ENCODE measurements around the gene POLDIP2.

Gene POLDIP2

DNA sequence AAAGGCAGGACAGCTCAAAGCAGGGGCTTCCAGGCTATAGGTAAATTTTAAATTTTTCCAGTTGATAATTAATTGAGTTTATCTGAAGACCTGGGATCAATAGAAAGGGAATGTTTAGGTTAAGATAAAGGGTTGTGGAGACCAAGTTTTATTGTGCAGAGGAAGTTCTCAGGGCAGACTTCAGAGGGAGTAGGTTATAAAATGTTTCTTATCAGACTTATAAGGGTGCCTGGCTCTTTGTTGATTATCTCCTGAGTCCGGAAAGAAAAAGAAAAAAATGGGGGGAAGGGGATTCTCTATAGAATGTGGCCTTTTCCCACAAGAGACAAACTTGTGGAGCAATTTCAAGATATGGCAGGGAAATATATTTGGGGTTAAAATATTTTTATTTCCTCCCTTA, 32.8 kb upstream of the POLDIP2 start:
- FAIRE-seq = no peak

GRCh38 chr17:28388106-28388505, 30.8 kb upstream of the POLDIP2 start:
- FAIRE-seq = no peak

DNA sequence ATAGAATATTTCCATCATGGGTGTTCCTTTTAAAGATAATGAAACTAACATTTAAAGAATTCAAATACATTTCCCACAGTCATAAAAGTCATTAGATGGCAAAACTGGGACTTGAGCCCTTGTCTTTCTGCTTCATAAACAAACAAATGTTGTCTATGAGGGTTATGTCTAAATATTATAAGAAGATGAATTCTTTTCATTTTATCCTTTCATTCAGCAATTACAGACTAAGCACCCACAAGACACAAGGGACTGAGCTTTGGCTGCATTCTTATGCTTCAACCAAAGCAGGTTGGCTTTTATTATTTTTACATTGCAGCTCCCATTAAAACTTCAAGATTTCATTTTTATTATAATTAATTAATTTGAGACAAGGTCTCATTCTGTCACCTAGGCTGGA, 29.1 kb upstream of the POLDIP2 start:
- no peak for FAIRE-seq

DNA sequence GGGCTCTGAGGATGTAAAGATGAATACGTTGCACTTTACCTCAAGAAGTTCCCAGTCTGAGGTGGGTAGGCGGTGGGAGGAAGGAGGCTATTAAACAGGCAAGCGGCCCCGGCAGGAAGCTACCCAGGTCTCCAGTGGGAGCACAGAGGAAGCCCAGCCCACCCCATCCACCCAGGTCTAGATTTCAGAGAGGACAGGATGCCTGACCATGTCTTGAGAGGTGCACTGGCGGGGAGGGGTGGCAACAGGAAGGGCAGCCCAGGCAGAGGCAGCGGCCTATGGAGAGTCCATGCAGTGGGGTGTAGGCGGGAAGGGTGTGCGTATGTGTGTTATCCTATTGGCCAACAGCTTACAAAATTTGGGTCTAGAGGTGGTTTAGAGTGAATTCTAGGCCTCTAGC, 28.1 kb upstream of the POLDIP2 start:
- no peak for FAIRE-seq

- no peak for FAIRE-seq
Measured at GRCh38 chr17:28385037-28385400, 27.7 kb upstream of the POLDIP2 start.

DNA sequence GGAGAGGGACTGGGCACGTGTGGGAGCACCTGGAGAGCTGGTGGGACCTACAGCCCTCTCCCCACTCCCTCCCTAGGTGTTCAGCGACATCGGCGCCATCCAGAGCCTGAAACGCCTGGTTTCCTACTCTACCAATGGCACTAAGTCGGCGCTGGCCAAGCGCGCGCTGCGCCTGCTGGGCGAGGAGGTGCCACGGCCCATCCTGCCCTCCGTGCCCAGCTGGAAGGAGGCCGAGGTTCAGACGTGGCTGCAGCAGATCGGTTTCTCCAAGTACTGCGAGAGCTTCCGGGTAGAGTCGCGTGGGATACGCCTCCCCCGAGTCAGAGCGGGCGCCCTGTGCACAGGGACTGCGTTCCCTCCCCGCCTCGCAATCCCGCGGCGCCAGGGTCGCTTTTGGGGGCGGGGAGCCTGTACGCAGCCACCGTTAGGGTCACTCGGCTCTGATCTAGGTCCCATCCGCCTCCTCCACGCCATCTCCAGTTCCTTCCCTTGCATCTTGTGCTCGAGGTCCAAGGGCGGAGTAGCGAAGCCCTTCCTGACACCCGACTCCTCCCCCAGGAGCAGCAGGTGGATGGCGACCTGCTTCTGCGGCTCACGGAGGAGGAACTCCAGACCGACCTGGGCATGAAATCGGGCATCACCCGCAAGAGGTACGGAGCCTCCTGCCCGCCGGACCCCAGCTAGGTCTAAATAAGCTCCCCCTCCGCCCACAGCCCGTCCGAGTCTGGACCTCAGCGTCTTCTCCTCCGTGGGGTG, 27.1 kb upstream of the POLDIP2 start:
- FAIRE-seq = no peak

- no peak for FAIRE-seq
Measured at GRCh38 chr17:28381141-28381825, 24.0 kb upstream of the POLDIP2 start.

- FAIRE-seq = no peak
Measured at GRCh38 chr17:28379814-28380801, 22.8 kb upstream of the POLDIP2 start.

GRCh38 chr17:28372945-28373274, 15.6 kb upstream of the POLDIP2 start:
- no peak for FAIRE-seq

- no peak for FAIRE-seq
Measured at GRCh38 chr17:28372203-28372944, 15.0 kb upstream of the POLDIP2 start.

DNA sequence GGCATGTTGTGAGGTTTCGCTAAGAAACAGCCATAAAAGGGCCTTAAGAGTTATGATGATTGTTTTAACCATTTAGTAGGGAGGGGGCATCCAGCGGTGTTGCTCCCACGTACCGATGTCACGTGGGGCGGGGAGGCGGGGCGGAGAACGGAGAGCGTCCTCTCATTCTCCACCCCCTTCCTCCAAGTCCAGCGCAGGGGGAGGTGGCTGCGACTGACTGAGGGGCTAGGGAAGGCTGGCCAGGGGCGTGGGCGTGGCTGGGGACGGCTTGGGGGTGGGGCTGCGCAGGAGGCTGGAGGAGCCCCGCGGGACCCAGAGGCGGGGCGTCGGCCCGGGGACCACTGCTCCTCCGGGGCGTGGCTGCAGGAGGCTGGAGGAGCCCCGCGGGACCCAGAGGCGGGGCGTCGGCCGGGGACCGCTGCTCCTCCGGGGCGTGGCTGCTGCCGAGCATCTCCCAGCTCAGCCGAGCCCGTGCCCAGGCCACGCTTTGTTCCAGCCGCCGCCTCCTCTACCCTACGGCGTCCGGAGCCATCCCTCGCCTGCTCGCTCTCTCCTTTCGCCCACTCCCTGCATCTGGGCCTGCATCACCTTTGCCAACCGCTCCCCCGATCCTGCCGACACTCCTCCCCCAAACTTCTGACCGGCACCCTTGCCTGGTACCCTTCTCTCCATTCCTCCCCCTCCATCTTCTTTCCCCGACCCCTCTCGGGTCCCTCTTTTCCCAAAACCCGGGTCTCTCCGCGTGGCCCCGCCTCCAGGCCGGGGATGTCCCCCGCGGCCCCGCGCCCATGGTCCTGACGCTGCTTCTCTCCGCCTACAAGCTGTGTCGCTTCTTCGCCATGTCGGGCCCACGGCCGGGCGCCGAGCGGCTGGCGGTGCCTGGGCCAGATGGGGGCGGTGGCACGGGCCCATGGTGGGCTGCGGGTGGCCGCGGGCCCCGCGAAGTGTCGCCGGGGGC, 14.2 kb upstream of the POLDIP2 start, which contains the start of gene SARM1:
TSS of gene SARM1 (plus strand) at position 450 of the 958 bp plus-strand sequence. CDS start at position 789, 339 bp downstream.
- FAIRE-seq = peak; percentile 93

GRCh38 chr17:28370744-28371103, 13.4 kb upstream of the POLDIP2 start:
- FAIRE-seq = no peak

DNA sequence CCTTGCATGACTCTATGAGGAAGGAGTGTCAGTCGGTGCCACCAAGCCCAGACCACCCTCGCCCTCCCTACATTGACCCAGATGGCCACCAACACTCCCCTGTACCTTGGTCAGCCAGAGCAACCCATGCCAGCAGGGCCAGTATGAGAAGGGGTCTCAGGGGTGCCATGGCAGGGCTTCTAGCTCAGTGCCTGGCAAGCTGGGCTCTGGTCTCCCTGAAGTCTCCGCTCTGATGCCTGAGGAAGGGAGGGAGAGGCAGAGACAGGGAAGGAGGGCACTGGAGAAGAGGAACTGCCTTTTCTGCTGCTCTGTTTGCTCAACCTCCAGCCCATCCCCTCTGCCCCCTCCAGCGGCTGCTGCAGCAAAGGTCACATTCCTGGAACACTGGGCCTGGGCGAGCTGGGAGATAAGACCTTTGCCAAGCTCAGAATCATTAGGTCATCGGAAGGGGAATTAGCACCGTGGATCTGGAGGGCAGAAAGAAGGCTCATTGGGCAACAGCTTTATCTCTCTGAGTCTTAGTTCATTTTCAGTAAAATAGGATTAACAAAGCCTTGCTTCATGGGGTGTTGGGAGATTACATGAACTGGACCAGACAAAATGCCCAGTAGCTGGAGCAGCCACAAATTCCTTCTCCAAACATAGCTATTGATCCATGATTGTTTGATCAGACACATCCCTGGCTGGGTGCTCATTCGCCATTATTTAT, 12.9 kb upstream of the POLDIP2 start, which contains the start of gene VTN:
TSS of gene VTN (minus strand) at position 273 of the 709 bp plus-strand sequence. CDS start at position 169, 104 bp downstream.
- FAIRE-seq = no peak

- FAIRE-seq = no peak
Measured at GRCh38 chr17:28369684-28370034, 12.3 kb upstream of the POLDIP2 start.

GRCh38 chr17:28368915-28369683, 11.8 kb upstream of the POLDIP2 start:
- no peak for FAIRE-seq

GRCh38 chr17:28368306-28368831, 11.0 kb upstream of the POLDIP2 start:
- no peak for FAIRE-seq

DNA sequence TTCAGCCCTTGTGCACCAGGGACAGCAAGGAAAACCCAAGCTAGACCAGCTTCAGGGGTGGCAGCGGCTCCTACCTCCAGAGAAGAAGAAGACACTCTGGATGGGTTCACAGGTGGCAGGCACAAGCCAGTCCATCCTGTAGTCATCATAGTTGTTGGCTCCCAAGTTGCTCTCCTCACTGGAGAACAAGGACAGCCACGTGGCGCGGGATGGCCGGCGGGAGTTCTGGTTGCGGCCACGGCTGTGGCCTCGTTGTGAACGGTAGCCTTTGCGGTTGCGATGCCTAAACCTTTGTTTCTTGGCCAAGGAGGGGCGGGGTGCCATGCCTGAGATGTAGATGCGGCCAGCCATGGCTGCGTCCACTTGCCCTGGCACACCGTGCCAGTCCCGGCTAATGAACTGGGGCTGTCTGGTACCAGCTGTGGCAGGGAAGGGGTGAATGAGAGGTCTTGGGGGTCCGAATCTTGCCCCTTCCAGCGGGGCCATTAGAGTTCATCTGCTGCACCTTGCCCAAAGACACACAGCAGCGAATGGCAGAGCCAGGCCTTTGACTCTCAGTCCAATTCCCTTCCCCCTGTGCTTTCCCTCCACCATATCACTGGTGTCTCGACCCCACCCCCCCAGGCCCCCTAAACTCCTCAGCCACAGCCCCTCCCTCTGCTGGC, 10.4 kb upstream of the POLDIP2 start:
- no peak for FAIRE-seq

- no peak for FAIRE-seq
Measured at GRCh38 chr17:28366605-28367004, 9.3 kb upstream of the POLDIP2 start.

- FAIRE-seq = no peak
Measured at GRCh38 chr17:28365487-28365886, 8.2 kb upstream of the POLDIP2 start.

All from G401.6 (cell line).